Activated T-cell treated with anti-CD3 and anti-CD28 coated beads, Interleukin-2, amount 50 U/mL, for 48 hours (primary cell): ENCODE measurements around the gene STEAP1B.

Experiments
- DNase-seq, 2 experiments: peaks; one replicate each; pipeline ENCODE4 v3.0.0-alpha.2; 2020

The STEAP1B gene

GRCh38 chr7:22427104-22427503 is 72.9 kb downstream of the STEAP1B start:
- DNase-seq = no peak

- no peak for DNase-seq
These were observed 73.4 kb downstream of the STEAP1B start for GRCh38 chr7:22426463-22427094.

GRCh38 chr7:22425361-22425760 is 74.6 kb downstream of the STEAP1B start:
- DNase-seq = no peak

- DNase-seq = no peak
These were observed 77.0 kb downstream of the STEAP1B start for GRCh38 chr7:22422831-22423615.

- no peak for DNase-seq
These were observed 78.9 kb downstream of the STEAP1B start for GRCh38 chr7:22420973-22421635.

- DNase-seq = no peak
These were observed 80.0 kb downstream of the STEAP1B start for GRCh38 chr7:22420008-22420407.

- no peak for DNase-seq
These were observed 80.5 kb downstream of the STEAP1B start for GRCh38 chr7:22419488-22419887.

- no peak for DNase-seq
These were observed 81.5 kb downstream of the STEAP1B start for GRCh38 chr7:22418251-22419046.

GRCh38 chr7:22417841-22418240 is 82.1 kb downstream of the STEAP1B start:
- DNase-seq = no peak

- no peak for DNase-seq
These were observed 82.6 kb downstream of the STEAP1B start for GRCh38 chr7:22417349-22417748.

GRCh38 chr7:22414424-22414823 is 85.6 kb downstream of the STEAP1B start:
- DNase-seq = no peak

GRCh38 chr7:22413211-22413610 is 86.8 kb downstream of the STEAP1B start:
- no peak for DNase-seq

GRCh38 chr7:22411977-22412693 is 87.9 kb downstream of the STEAP1B start:
- DNase-seq = no peak

- DNase-seq = no peak
These were observed 93.3 kb downstream of the STEAP1B start for GRCh38 chr7:22406715-22407114.

GRCh38 chr7:22404421-22405023 is 95.5 kb downstream of the STEAP1B start:
- no peak for DNase-seq

GRCh38 chr7:22403344-22403743 is 96.6 kb downstream of the STEAP1B start:
- no peak for DNase-seq

GRCh38 chr7:22402250-22402649 is 97.7 kb downstream of the STEAP1B start:
- no peak for DNase-seq

GRCh38 chr7:22400936-22401553 is 98.9 kb downstream of the STEAP1B start:
- DNase-seq = no peak

- no peak for DNase-seq
These were observed 99.7 kb downstream of the STEAP1B start for GRCh38 chr7:22400150-22400814.

- no peak for DNase-seq
These were observed 100.4 kb downstream of the STEAP1B start for GRCh38 chr7:22399546-22399945.

GRCh38 chr7:22399091-22399490 is 100.9 kb downstream of the STEAP1B start:
- no peak for DNase-seq
